HUES64 (cell line): ENCODE measurements around the gene ZNF385D.
"Not testable (repeated sequence)": the region's sequence is repeated elsewhere in the genome, so short reads cannot be mapped to it uniquely, and the experiment has no call there.

Source experiments
- H3K27ac ChIP-seq: 2 replicates; pipeline ENCODE4 v1.7.0; 2013; ENCODE audit warnings: low read depth, low read length, inconsistent platforms
- H3K27me3 ChIP-seq: 2 replicates; pipeline ENCODE4 v1.6.1; 2013; ENCODE audit warnings: mild to moderate bottlenecking, low read length; ENCODE audit not compliant: insufficient read depth
- H3K36me3 ChIP-seq: 2 replicates; pipeline ENCODE4 v1.6.1; 2013; ENCODE audit warnings: mild to moderate bottlenecking, low read length; ENCODE audit not compliant: insufficient read depth
- H3K4me1 ChIP-seq: 2 replicates; pipeline ENCODE4 v1.6.1; 2013; ENCODE audit warnings: mild to moderate bottlenecking, low read length, moderate library complexity; ENCODE audit not compliant: insufficient read depth
- H3K4me3 ChIP-seq: 2 replicates; pipeline ENCODE4 v1.5.1; 2013; ENCODE audit warnings: mild to moderate bottlenecking, low read length, moderate library complexity
- H3K9ac ChIP-seq: 2 replicates; pipeline ENCODE4 v1.6.1; 2013; ENCODE audit warnings: mild to moderate bottlenecking, low read depth, low read length
- H3K9me3 ChIP-seq: 2 replicates; pipeline ENCODE4 v1.6.1; 2013; ENCODE audit warnings: low read depth, low read length; ENCODE audit not compliant: insufficient read depth
- WGBS: fragments of 150-250, 120-280 bp; methylation state at CpG from one replicate; pipeline ENCODE4 v1.1.7; 2013; ENCODE audit warnings: missing lambda C conversion rate; 5-methylcytosine and 5-hydroxymethylcytosine counted together

Gene ZNF385D

DNA sequence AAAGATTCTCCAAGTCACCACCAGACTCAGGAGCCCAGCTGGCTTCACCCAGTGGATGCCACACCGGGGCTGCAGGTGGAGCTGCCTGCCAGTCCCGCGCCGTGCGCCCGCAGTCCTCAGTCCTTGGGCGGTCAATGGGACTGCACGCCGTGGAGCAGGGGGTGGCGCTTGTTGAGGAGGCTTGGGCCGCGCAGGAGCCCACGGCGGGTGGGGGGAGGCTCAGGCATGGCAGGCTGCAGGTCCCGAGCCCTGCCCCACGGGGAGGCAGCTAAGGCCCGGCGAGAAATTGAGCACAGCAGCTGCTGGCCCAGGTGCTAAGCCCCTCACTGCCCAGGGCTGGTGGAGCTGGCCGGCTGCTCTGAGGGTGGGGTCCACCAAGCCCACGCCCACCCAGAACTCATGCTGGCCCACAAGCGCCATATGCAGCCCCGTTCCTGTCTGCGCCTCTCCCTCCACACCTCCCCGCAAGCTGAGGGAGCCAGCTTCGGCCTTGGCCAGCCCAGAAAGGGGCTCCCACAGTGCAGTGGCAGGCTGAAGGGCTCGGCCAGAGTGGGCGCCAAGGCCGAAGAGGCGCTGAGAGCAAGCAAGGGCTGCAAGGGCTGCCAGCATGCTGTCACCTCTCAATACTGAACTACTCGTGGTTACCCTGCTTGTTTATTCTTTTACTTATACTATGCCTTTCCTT is 363.7 kb downstream of the ZNF385D start:
- not testable (repeated sequence) for H3K27me3 ChIP-seq, H3K4me1 ChIP-seq, H3K27ac ChIP-seq, H3K9me3 ChIP-seq, H3K9ac ChIP-seq, H3K36me3 ChIP-seq, H3K4me3 ChIP-seq
- WGBS: 93% methylated on average over 30 of the region's 30 CpGs

DNA sequence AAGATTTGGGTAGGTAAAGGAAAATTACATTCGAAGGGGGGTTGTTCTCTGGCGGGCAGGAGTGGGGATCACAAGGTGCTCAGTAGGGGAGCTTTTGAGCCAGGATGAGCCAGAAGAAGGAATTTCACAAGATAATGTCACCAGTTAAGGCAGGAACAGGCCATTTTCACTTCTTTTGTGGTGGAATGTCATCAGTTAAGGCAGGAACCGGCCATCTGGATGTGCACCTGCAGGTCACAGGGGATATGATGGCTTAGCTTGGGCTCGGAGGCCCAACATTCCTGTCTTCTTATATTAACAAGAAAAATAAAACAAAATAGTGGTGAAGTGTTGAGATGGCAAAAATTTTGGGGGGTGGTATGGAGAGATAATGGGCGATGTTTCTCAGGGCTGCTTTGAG is 373.0 kb downstream of the ZNF385D start:
- H3K9ac ChIP-seq, H3K4me1 ChIP-seq, H3K4me3 ChIP-seq, H3K36me3 ChIP-seq, H3K27ac ChIP-seq, H3K9me3 ChIP-seq, H3K27me3 ChIP-seq: not testable (repeated sequence)
- 58% methylated on average over 4 of the region's 5 CpGs for whole genome bisulfite sequencing

- Histone ChIP-seq H3K27me3 (no peaks in the 10 kb centered on the region), H3K9ac (no peak overlapping the region), H3K4me1 (no peaks in the 10 kb centered on the region), H3K4me3 (no peak overlapping the region), H3K9me3 (no peaks in the 10 kb centered on the region), H3K36me3 (no peaks in the 10 kb centered on the region), H3K27ac (no peak overlapping the region)
These were observed 373.8 kb downstream of the ZNF385D start for GRCh38 chr3:21377071-21377769.

GRCh38 chr3:21372316-21372715 is 378.7 kb downstream of the ZNF385D start:
- no peaks in the 10 kb centered on the region for H3K27me3 ChIP-seq
- no peaks in the 10 kb centered on the region for H3K36me3 ChIP-seq
- no peak overlapping the region for H3K4me3 ChIP-seq
- no peak overlapping the region for H3K9ac ChIP-seq
- no peaks in the 10 kb centered on the region for H3K4me1 ChIP-seq
- no peak overlapping the region for H3K27ac ChIP-seq
- WGBS: 90% methylated on average over 4 of the region's 5 CpGs
- H3K9me3 ChIP-seq: no peaks in the 10 kb centered on the region
